Astrocyte (in vitro differentiated cells and primary cell): ENCODE results near the gene CDKAL1. TPM values are rescaled to one million over a fixed set of nuclear protein-coding genes. Genes with fewer than 3 reads are reported as not detected.

ENCODE experiments used
- DNase-seq: peaks from one replicate; pipeline ENCODE4 v3.0.0-alpha.2; 2010; ENCODE audit warnings: low read depth
- FAIRE-seq: peaks from 2 replicates; lab custom pipeline; 2011; peaks lifted over from hg19 to GRCh38; lab: Jason Lieb, UNC
- H2AFZ ChIP-seq: 2 replicates; pipeline ENCODE4 v1.6.0; 2012; ENCODE audit warnings: low read depth, low read length, inconsistent platforms
- H3K27ac ChIP-seq: 2 replicates; pipeline ENCODE4 v1.5.1; 2011; ENCODE audit warnings: low read depth, low read length, inconsistent platforms
- H3K27me3 ChIP-seq: 2 replicates; pipeline ENCODE4 v1.6.0; 2011; ENCODE audit warnings: low read length, inconsistent platforms; ENCODE audit not compliant: insufficient read depth
- H3K36me3 ChIP-seq: 2 replicates; pipeline ENCODE4 v1.5.1; 2011; ENCODE audit warnings: low read length, inconsistent platforms; ENCODE audit not compliant: insufficient read depth
- H3K4me1 ChIP-seq: 2 replicates; pipeline ENCODE4 v1.5.1; 2011; ENCODE audit warnings: low read length, inconsistent platforms; ENCODE audit not compliant: insufficient read depth
- H3K4me2 ChIP-seq: 2 replicates; pipeline ENCODE4 v1.6.0; 2012; ENCODE audit warnings: low read length, inconsistent platforms
- H3K4me3 ChIP-seq: 2 replicates; pipeline ENCODE4 v1.5.1; 2011; ENCODE audit warnings: low read depth, mild to moderate bottlenecking, low read length, inconsistent platforms; ENCODE audit not compliant: insufficient read depth
- H3K79me2 ChIP-seq: 2 replicates; pipeline ENCODE4 v1.6.0; 2012; ENCODE audit warnings: mild to moderate bottlenecking, low read length, inconsistent platforms; ENCODE audit not compliant: insufficient read depth
- H3K9ac ChIP-seq: 2 replicates; pipeline ENCODE4 v1.6.0; 2012; ENCODE audit warnings: mild to moderate bottlenecking, low read length, inconsistent platforms
- H3K9me3 ChIP-seq: 2 replicates; pipeline ENCODE4 v1.5.1; 2012; ENCODE audit warnings: low read depth, mild to moderate bottlenecking, low read length, inconsistent platforms; ENCODE audit not compliant: insufficient read depth
- H4K20me1 ChIP-seq: 2 replicates; pipeline ENCODE4 v1.6.0; 2012; ENCODE audit warnings: low read length, inconsistent platforms; ENCODE audit not compliant: insufficient read depth
- H3K27ac Mint-ChIP-seq: one replicate; pipeline ENCODE4 v1.8.0; 2021; ENCODE audit warnings: mild to moderate bottlenecking, mixed read lengths; ENCODE audit not compliant: unreplicated experiment
- H3K27me3 Mint-ChIP-seq: one replicate; pipeline ENCODE4 v1.8.0; 2021; ENCODE audit warnings: low read depth, mixed read lengths; ENCODE audit not compliant: unreplicated experiment
- H3K36me3 Mint-ChIP-seq: one replicate; pipeline ENCODE4 v1.8.0; 2021; ENCODE audit warnings: low read depth, mixed read lengths; ENCODE audit not compliant: unreplicated experiment
- H3K4me1 Mint-ChIP-seq: one replicate; pipeline ENCODE4 v1.8.0; 2021; ENCODE audit warnings: low read depth, mixed read lengths; ENCODE audit not compliant: unreplicated experiment
- H3K4me3 Mint-ChIP-seq: one replicate; pipeline ENCODE4 v1.8.0; 2021; ENCODE audit warnings: mild to moderate bottlenecking, moderate library complexity, mixed read lengths; ENCODE audit not compliant: unreplicated experiment
- H3K9me3 Mint-ChIP-seq: one replicate; pipeline ENCODE4 v1.8.0; 2021; ENCODE audit warnings: mild to moderate bottlenecking, mixed read lengths; ENCODE audit not compliant: unreplicated experiment
- CTCF ChIP-seq: IDR thresholded peaks from 2 replicates; pipeline ENCODE4 v1.5.1; 2011; ENCODE audit warnings: low read depth, mild to moderate bottlenecking, inconsistent platforms, low read length, moderate library complexity; ENCODE audit not compliant: insufficient read depth
- EZH2 ChIP-seq: IDR thresholded peaks from 2 replicates; pipeline ENCODE4 v1.6.1; 2012; ENCODE audit warnings: mild to moderate bottlenecking, low read length, inconsistent platforms; ENCODE audit not compliant: insufficient read depth
- total RNA-seq: library from RNA; stranded (reverse); gene quantifications from 2 replicates; pipeline ENCODE4 v1.2.1, GENCODE V29; 2021

The CDKAL1 gene
- total RNA-seq, 1 donor from 2014 or later: 13.7 TPM

GRCh38 chr6:21037453-21037852 is 503.2 kb downstream of the CDKAL1 start:
- no peak for TF ChIP-seq CTCF
- no peak for TF ChIP-seq EZH2

GRCh38 chr6:21039926-21040325 is 505.7 kb downstream of the CDKAL1 start:
- H3K27me3 ChIP-seq: no peaks in the 10 kb centered on the region
- FAIRE-seq (no peak), DNase-seq (no peak)
- H3K79me2 ChIP-seq: no peaks in the 10 kb centered on the region
- no peak overlapping the region for H3K27ac ChIP-seq
- Mint-ChIP-seq H3K4me1 (no peaks in the 10 kb centered on the region), H3K9me3 (no peaks in the 10 kb centered on the region), H3K27me3 (no peaks in the 10 kb centered on the region), H3K27ac (no peak overlapping the region), H3K4me3 (no peak overlapping the region), H3K36me3 (no peaks in the 10 kb centered on the region)
- no peak overlapping the region for H3K4me2 ChIP-seq
- H4K20me1 ChIP-seq: no peaks in the 10 kb centered on the region
- no peak overlapping the region for H3K4me3 ChIP-seq
- no peak overlapping the region for H3K9ac ChIP-seq
- no peak for TF ChIP-seq EZH2
- no peak for TF ChIP-seq CTCF
- no peaks in the 10 kb centered on the region for H3K9me3 ChIP-seq
- H2AFZ ChIP-seq: no peak overlapping the region
- no peaks in the 10 kb centered on the region for H3K36me3 ChIP-seq
- peaks cover 2% of the 10 kb centered on the region for H3K4me1 ChIP-seq

More at GRCh38 chr6:21037453-21037852, 503.2 kb downstream of the CDKAL1 start:
- no peak overlapping the region for H2AFZ ChIP-seq
- H4K20me1 ChIP-seq: no peaks in the 10 kb centered on the region
- no peak overlapping the region for H3K27ac ChIP-seq
- no peak overlapping the region for H3K4me3 ChIP-seq
- H3K79me2 ChIP-seq: no peaks in the 10 kb centered on the region
- FAIRE-seq: no peak
- no peaks in the 10 kb centered on the region for H3K27me3 ChIP-seq
- H3K27ac Mint-ChIP-seq: no peak overlapping the region
- H3K4me1 ChIP-seq: peaks cover 11% of the 10 kb centered on the region
- H3K9me3 ChIP-seq: no peaks in the 10 kb centered on the region
- H3K27me3 Mint-ChIP-seq: no peaks in the 10 kb centered on the region
- H3K9me3 Mint-ChIP-seq: no peaks in the 10 kb centered on the region
- no peaks in the 10 kb centered on the region for H3K36me3 ChIP-seq
- no peak for DNase-seq
- no peak overlapping the region for H3K4me3 Mint-ChIP-seq
- H3K4me1 Mint-ChIP-seq: peaks cover 7% of the 10 kb centered on the region
- no peaks in the 10 kb centered on the region for H3K36me3 Mint-ChIP-seq
- no peak overlapping the region for H3K9ac ChIP-seq
- H3K4me2 ChIP-seq: no peak overlapping the region

DNA sequence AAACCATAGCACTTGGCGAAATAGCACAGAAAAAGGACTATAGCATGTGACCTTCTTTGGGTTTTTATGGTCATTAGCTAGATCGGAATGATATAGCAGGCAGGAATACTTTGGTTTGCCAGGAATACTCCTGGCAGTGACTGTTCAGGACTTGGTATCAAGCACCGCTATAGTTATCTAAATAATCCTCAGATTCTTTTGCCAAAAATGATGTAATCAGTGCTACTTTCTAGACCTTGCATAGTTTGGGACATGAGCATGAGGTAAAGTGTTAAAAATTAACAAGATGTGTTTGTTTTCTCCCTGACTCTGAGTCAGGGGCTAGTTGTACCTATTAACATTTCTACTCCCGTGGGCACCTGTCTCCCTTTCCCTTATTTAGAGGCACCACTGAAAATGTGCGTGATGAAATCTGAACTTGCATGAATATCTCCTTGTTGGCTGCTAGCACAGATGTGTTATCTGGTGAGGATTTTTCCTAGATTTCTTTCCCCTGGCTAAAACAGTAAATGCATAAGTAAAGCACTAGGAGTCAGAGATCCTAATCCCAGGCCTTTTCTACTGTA is 511.0 kb downstream of the CDKAL1 start:
- no peak overlapping the region for H2AFZ ChIP-seq
- DNase-seq: peak; percentile 71
- H3K27ac ChIP-seq: peak overlapping the region; percentile 40
- H3K27me3 ChIP-seq: no peaks in the 10 kb centered on the region
- H3K4me3 ChIP-seq: no peak overlapping the region
- H4K20me1 ChIP-seq: no peaks in the 10 kb centered on the region
- H3K9ac ChIP-seq: peak overlapping the region; percentile 8
- peaks cover 3% of the 10 kb centered on the region for H3K4me1 Mint-ChIP-seq
- no peaks in the 10 kb centered on the region for H3K9me3 Mint-ChIP-seq
- no peak overlapping the region for H3K27ac Mint-ChIP-seq
- no peaks in the 10 kb centered on the region for H3K9me3 ChIP-seq
- H3K27me3 Mint-ChIP-seq: no peaks in the 10 kb centered on the region
- H3K79me2 ChIP-seq: no peaks in the 10 kb centered on the region
- H3K36me3 ChIP-seq: no peaks in the 10 kb centered on the region
- H3K4me1 ChIP-seq: peaks cover 12% of the 10 kb centered on the region
- no peak overlapping the region for H3K4me3 Mint-ChIP-seq
- FAIRE-seq: no peak
- no peaks in the 10 kb centered on the region for H3K36me3 Mint-ChIP-seq
- H3K4me2 ChIP-seq: no peak overlapping the region
- TF ChIP-seq EZH2 (no peak), CTCF (no peak)
